A673 (cell line): ENCODE data around the gene SUMF1. TPM values are rescaled to one million over a fixed set of nuclear protein-coding genes. Genes with fewer than 3 reads are reported as not detected.

ENCODE experiments used
- BruUV-seq: library from RNA; stranded (reverse); fragments of 400-500 nt; replicated peaks from 2 replicates; lab custom pipeline; 2021; lab: Mats Ljungman, UMichigan
- CTCF ChIA-PET: fragments of 300-600 bp; sonication (Branson Sonifier 250); formaldehyde crosslinking; loops from one replicate; lab custom pipeline; 2022; ENCODE audit warnings: antibody characterized with exemption; lab: Charles Lee
- POLR2A ChIA-PET: fragments of 300-600 bp; sonication (Branson Sonifier 250); formaldehyde crosslinking; loops from one replicate; lab custom pipeline; 2022; ENCODE audit warnings: antibody characterized with exemption; ENCODE audit not compliant: low non-redundant PET; lab: Charles Lee
- DNase-seq: peaks from one replicate; pipeline ENCODE4 v3.0.0-alpha.2; 2015; ENCODE audit warnings: low spot score
- H3K27ac ChIP-seq: fragments of 200-600 bp; sonication (generic); 2 replicates; pipeline ENCODE4 v1.5.1; 2016; ENCODE audit warnings: mixed run types, low read depth, mild to moderate bottlenecking, mixed read lengths, antibody characterized with exemption, low read length; ENCODE audit not compliant: poor library complexity, severe bottlenecking
- H3K27me3 ChIP-seq: fragments of 200-600 bp; sonication (generic); replicated peaks from 2 replicates; pipeline ENCODE4 v1.6.1; 2017; ENCODE audit warnings: mixed run types, low read depth, mild to moderate bottlenecking, mixed read lengths, antibody characterized with exemption, low read length; ENCODE audit not compliant: insufficient read depth, poor library complexity
- H3K36me3 ChIP-seq: fragments of 200-600 bp; sonication (generic); 2 replicates; pipeline ENCODE4 v1.6.1; 2016; ENCODE audit warnings: mixed run types, mild to moderate bottlenecking, mixed read lengths, antibody characterized with exemption, low read length; ENCODE audit not compliant: insufficient read depth, poor library complexity, severe bottlenecking
- H3K4me1 ChIP-seq: fragments of 200-600 bp; sonication (generic); 2 replicates; pipeline ENCODE4 v1.6.1; 2017; ENCODE audit warnings: mixed run types, mild to moderate bottlenecking, mixed read lengths, antibody characterized with exemption, low read length; ENCODE audit not compliant: insufficient read depth, poor library complexity, severe bottlenecking
- H3K4me3 ChIP-seq: fragments of 200-600 bp; sonication (generic); 2 replicates; pipeline ENCODE4 v1.5.1; 2016; ENCODE audit warnings: low read depth, mixed run types, mild to moderate bottlenecking, mixed read lengths, low read length; ENCODE audit not compliant: poor library complexity, severe bottlenecking
- H3K9me3 ChIP-seq: fragments of 200-600 bp; sonication (generic); 2 replicates; pipeline ENCODE4 v1.6.1; 2016; ENCODE audit warnings: mixed run types, low read depth, mild to moderate bottlenecking, mixed read lengths, antibody characterized with exemption, low read length; ENCODE audit not compliant: poor library complexity, severe bottlenecking
- CTCF ChIP-seq: fragments of 300-800, 200-600 bp; sonication (generic); conservative IDR thresholded peaks from 2 replicates; pipeline ENCODE4 v1.5.1; 2017; ENCODE audit warnings: low read depth, mild to moderate bottlenecking, antibody characterized with exemption, low read length, moderate library complexity, mixed read lengths
- EZH2 ChIP-seq: fragments of 200-600 bp; sonication (generic); IDR thresholded peaks from 2 replicates; pipeline ENCODE4 v1.6.1; 2017; ENCODE audit warnings: borderline replicate concordance, low read depth, mild to moderate bottlenecking, mixed read lengths, antibody characterized with exemption, low read length; ENCODE audit not compliant: poor library complexity, severe bottlenecking
- intact Hi-C: fragments of 100-400 bp; cut with micrococcal nuclease; formaldehyde crosslinking; loops from one replicate; pipeline ENCODE4 v1.10.0; 2022; ENCODE audit not compliant: unreplicated experiment
- total RNA-seq: library from RNA; stranded (reverse); gene quantifications from 2 replicates; pipeline ENCODE4 v1.2.3, GENCODE V29; 2021

The SUMF1 gene
- total RNA-seq, 1 experiment from 2014 or later = 7.8 TPM

- Histone ChIP-seq H3K27ac (no peak overlapping the region), H3K9me3 (no peaks in the 10 kb centered on the region), H3K4me3 (no peak overlapping the region), H3K36me3 (no peaks in the 10 kb centered on the region), H3K27me3 (no peaks in the 10 kb centered on the region), H3K4me1 (no peaks in the 10 kb centered on the region)
- no peak for TF ChIP-seq EZH2
- no peak for TF ChIP-seq CTCF
- POLR2A ChIA-PET = no interaction called here
- DNase-seq = no peak
- intact Hi-C loops = no loop called here
- CTCF ChIA-PET = no interaction called here
- BruUV-seq = no TSS peak
Observed at GRCh38 chr3:4447295-4447999, 19.6 kb downstream of the SUMF1 start.

GRCh38 chr3:4440951-4441350, 26.1 kb downstream of the SUMF1 start:
- intact Hi-C loops = no loop called here
- no peak for DNase-seq
- H3K9me3 ChIP-seq = no peaks in the 10 kb centered on the region
- no peak overlapping the region for H3K4me3 ChIP-seq
- ChIA-PET POLR2A (no interaction called here), CTCF (no interaction called here)
- H3K4me1 ChIP-seq = no peaks in the 10 kb centered on the region
- H3K27me3 ChIP-seq = no peaks in the 10 kb centered on the region
- BruUV-seq = no TSS peak
- no peak overlapping the region for H3K27ac ChIP-seq
- TF ChIP-seq EZH2 = no peak
- no peak for TF ChIP-seq CTCF
- no peaks in the 10 kb centered on the region for H3K36me3 ChIP-seq

- H3K4me1 ChIP-seq = no peaks in the 10 kb centered on the region
- H3K36me3 ChIP-seq = no peaks in the 10 kb centered on the region
- POLR2A ChIA-PET = no interaction called here
- intact Hi-C loops = no loop called here
- no peaks in the 10 kb centered on the region for H3K9me3 ChIP-seq
- CTCF ChIA-PET = interaction anchor here (0.7 kb wide), 1 partner anchor 191 kb away, joined by 5 read pairs; no protein-coding TSS in a partner anchor
- TF ChIP-seq EZH2 = no peak
- TF ChIP-seq CTCF = no peak
- H3K27me3 ChIP-seq = no peaks in the 10 kb centered on the region
- no peak for DNase-seq
- H3K4me3 ChIP-seq = no peak overlapping the region
- BruUV-seq = no TSS peak
- no peak overlapping the region for H3K27ac ChIP-seq
Observed at GRCh38 chr3:4438296-4438695, 28.8 kb downstream of the SUMF1 start.
